ENCODE measurements around the gene CSPG4. TPM values are rescaled to one million over a fixed set of nuclear protein-coding genes. Genes with fewer than 3 reads are reported as not detected.

CSPG4 gene
- total RNA-seq, 6 experiments from 2014 or later, result 0.12 to 0.29 (median 0.20) TPM

DNA sequence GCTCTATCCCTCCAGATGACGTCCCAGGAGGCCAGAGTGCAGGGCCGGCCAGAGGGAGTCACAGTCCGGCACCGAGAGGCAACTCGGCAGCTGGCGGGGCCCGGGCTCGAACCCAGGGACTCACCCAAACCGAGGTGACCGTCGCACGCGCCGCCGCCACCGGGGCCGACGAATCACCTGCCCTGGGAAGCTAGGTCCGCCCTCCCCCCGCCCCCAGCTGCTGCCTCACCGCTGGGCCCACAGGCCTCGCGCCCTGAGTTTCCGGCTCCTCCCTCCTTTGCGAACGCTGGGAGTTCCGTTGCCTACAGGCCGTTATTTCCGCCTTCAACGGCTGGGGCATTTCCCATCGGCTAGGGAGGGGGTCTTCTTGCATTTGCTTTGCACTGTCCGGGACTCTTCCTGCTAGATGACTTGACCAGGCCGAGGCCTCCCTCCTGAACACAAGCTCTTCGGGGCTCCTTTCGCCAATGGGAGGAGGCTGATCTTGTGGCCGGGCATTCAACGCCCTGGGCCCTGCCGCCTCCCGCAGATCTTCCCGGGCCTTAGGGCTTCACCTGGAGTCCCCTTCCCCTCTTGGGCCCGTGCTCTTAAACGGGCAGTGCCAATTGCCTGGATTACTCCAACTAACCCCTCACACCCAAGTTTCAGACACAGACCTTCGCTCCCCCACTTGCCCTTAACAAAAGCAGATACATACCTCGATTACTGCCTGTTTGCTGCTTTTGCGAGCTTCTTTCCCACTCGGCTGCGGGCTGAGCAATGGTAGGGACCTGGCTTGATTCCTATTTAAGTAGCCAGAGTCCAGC is 86.9 kb downstream of the CSPG4 start, which contains the start of gene SNUPN:
Gene SNUPN (minus strand): TSS at position 184 of the 806 bp plus-strand sequence. CDS start 4,674 bp downstream, outside the sequence.
- no peaks in the 10 kb centered on the region for H3K9me3 ChIP-seq
- peaks cover 0 to 6% (median 2%) of the 10 kb centered on the region in 4 donors for H3K4me1 ChIP-seq
- under 1% methylated on average over 17 of the region's 47 CpGs for WGBS (ENCODE audit: insufficient coverage, low coverage, low lambda C conversion rate, missing lambda C conversion rate)
- peak within 1 kb of the TSS; percentile 96 to 99 (median 98) for H3K4me3 ChIP-seq
- peak; percentile 96 to 97 (median 96) for DNase-seq
- peak within 1 kb of the TSS; percentile 95 to 98 (median 96) for H3K27ac ChIP-seq
- intact Hi-C loops (cut with DNase I), result no loop called here
- TF ChIP-seq, protein P1, sequence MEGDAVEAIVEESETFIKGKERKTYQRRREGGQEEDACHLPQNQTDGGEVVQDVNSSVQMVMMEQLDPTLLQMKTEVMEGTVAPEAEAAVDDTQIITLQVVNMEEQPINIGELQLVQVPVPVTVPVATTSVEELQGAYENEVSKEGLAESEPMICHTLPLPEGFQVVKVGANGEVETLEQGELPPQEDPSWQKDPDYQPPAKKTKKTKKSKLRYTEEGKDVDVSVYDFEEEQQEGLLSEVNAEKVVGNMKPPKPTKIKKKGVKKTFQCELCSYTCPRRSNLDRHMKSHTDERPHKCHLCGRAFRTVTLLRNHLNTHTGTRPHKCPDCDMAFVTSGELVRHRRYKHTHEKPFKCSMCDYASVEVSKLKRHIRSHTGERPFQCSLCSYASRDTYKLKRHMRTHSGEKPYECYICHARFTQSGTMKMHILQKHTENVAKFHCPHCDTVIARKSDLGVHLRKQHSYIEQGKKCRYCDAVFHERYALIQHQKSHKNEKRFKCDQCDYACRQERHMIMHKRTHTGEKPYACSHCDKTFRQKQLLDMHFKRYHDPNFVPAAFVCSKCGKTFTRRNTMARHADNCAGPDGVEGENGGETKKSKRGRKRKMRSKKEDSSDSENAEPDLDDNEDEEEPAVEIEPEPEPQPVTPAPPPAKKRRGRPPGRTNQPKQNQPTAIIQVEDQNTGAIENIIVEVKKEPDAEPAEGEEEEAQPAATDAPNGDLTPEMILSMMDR (IDR thresholded peaks at IDR 0.05), result no peak
- peak; percentile 62 for TF ChIP-seq POLR2A (IDR thresholded peaks at IDR 0.05)
- peak; percentile 96 to 98 (median 96) for ATAC-seq
- H3K27me3 ChIP-seq, result no peaks in the 10 kb centered on the region
- peaks cover 0 to under 1% (median 0%) of the 10 kb centered on the region in 4 donors for H3K36me3 ChIP-seq

Other genes with a start within 250 kb of the CSPG4 start
- 10 to 100 TPM in 3 of 6 experiments, 1 to 10 TPM in 3; 7.6 to 15.4 (median 10.0) TPM for gene PTPN9, start 133.5 kb downstream of the CSPG4 start, total RNA-seq
- gene SNUPN, start 87.1 kb downstream of the CSPG4 start, total RNA-seq, result 10 to 100 TPM; 11.1 to 19.4 (median 13.3) TPM
- 100 to 1,000 TPM in 2 of 6 experiments, 10 to 100 TPM in 4; 37.7 to 192 (median 44.4) TPM for gene IMP3, start 72.6 kb downstream of the CSPG4 start, total RNA-seq
- gene SNX33, start 64.9 kb downstream of the CSPG4 start, total RNA-seq, result 10 to 100 TPM; 12.0 to 17.2 (median 14.2) TPM
- 1 to 10 TPM; 2.6 to 9.5 (median 4.6) TPM for gene UBE2Q2, start 130.6 kb upstream of the CSPG4 start, total RNA-seq
- 10 to 100 TPM; 17.3 to 26.6 (median 20.0) TPM for gene FBXO22, start 191.0 kb upstream of the CSPG4 start, total RNA-seq

Data from right lobe of liver (tissue), 6 donors.